Measurements from ENCODE around the gene NDUFA11. TPM values are rescaled to one million over a fixed set of nuclear protein-coding genes. Genes with fewer than 3 reads are reported as not detected.

Gene NDUFA11
- total and polyA plus RNA-seq, 8 donors: 22.2 to 524 (median 344) TPM

GRCh38 chr19:5926641-5927440, 23.3 kb upstream of the NDUFA11 start:
- H3K27ac ChIP-seq: peak overlapping the region in 4 of 5 donors; percentile 64 to 79 (median 72)
- H3K27me3 ChIP-seq: no peaks in the 10 kb centered on the region
- intact Hi-C loops (cut with DNase I; ENCODE audit: low total_unique reads): no loop called here

GRCh38 chr19:5925830-5926427, 22.3 kb upstream of the NDUFA11 start:
- TF ChIP-seq, protein P1, sequence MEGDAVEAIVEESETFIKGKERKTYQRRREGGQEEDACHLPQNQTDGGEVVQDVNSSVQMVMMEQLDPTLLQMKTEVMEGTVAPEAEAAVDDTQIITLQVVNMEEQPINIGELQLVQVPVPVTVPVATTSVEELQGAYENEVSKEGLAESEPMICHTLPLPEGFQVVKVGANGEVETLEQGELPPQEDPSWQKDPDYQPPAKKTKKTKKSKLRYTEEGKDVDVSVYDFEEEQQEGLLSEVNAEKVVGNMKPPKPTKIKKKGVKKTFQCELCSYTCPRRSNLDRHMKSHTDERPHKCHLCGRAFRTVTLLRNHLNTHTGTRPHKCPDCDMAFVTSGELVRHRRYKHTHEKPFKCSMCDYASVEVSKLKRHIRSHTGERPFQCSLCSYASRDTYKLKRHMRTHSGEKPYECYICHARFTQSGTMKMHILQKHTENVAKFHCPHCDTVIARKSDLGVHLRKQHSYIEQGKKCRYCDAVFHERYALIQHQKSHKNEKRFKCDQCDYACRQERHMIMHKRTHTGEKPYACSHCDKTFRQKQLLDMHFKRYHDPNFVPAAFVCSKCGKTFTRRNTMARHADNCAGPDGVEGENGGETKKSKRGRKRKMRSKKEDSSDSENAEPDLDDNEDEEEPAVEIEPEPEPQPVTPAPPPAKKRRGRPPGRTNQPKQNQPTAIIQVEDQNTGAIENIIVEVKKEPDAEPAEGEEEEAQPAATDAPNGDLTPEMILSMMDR (IDR thresholded peaks at IDR 0.05): no peak
- TF ChIP-seq POLR2A (IDR thresholded peaks at IDR 0.05) (no peak), EP300 (IDR thresholded peaks at IDR 0.05) (no peak), POLR2AphosphoS5 (IDR thresholded peaks at IDR 0.05) (no peak)
- WGBS, 5 donors: 81 to 92% (median 85%) methylated on average over 18 of the region's 18 CpGs
- peak overlapping the region in 4 of 5 donors; percentile 64 to 79 (median 72) for H3K27ac ChIP-seq
- no peak for DNase-seq
- H3K4me1 ChIP-seq: peaks cover 0 to 57% (median 26%) of the 10 kb centered on the region in 4 donors
- H3K36me3 ChIP-seq: peaks cover 83 to 100% (median 100%) of the 10 kb centered on the region in 4 donors
- no peak overlapping the region for H3K4me3 ChIP-seq
- no peaks in the 10 kb centered on the region for H3K27me3 ChIP-seq
- no peaks in the 10 kb centered on the region for H3K9me3 ChIP-seq
- intact Hi-C loops (cut with DNase I; ENCODE audit: low total_unique reads): no loop called here

More at GRCh38 chr19:5926641-5927440, 23.3 kb upstream of the NDUFA11 start:
- H3K4me3 ChIP-seq: no peak overlapping the region
- no peaks in the 10 kb centered on the region for H3K9me3 ChIP-seq
- peaks cover 80 to 100% (median 100%) of the 10 kb centered on the region in 4 donors for H3K36me3 ChIP-seq
- peak in 1 of 2 donors; percentile 80 for DNase-seq
- whole genome bisulfite sequencing, 5 donors: 63 to 80% (median 76%) methylated on average over 14 of the region's 14 CpGs
- peaks cover 0 to 66% (median 26%) of the 10 kb centered on the region in 4 donors for H3K4me1 ChIP-seq
- TF ChIP-seq, protein P1 (IDR thresholded peaks at IDR 0.05): no peak
- TF ChIP-seq EP300 (IDR thresholded peaks at IDR 0.05) (peak; percentile 35), POLR2AphosphoS5 (IDR thresholded peaks at IDR 0.05) (peak in 2 of 3 donors; percentile 50 to 60), POLR2A (IDR thresholded peaks at IDR 0.05) (no peak)

GRCh38 chr19:5923356-5923755, 19.8 kb upstream of the NDUFA11 start:
- H3K4me1 ChIP-seq: peaks cover 0 to 34% (median 21%) of the 10 kb centered on the region in 4 donors
- TF ChIP-seq EP300 (IDR thresholded peaks at IDR 0.05): no peak
- TF ChIP-seq POLR2A (IDR thresholded peaks at IDR 0.05): no peak
- no peak overlapping the region for H3K4me3 ChIP-seq
- H3K27ac ChIP-seq: peak overlapping the region in 1 of 5 donors; percentile 79
- no peak for DNase-seq
- no peaks in the 10 kb centered on the region for H3K27me3 ChIP-seq
- WGBS, 5 donors: 89 to 99% (median 92%) methylated on average over 10 to 16 of the region's 16 CpGs
- H3K36me3 ChIP-seq: peaks cover 89 to 100% (median 100%) of the 10 kb centered on the region in 4 donors
- intact Hi-C loops (cut with DNase I; ENCODE audit: low total_unique reads): no loop called here
- no peaks in the 10 kb centered on the region for H3K9me3 ChIP-seq

GRCh38 chr19:5922161-5922545, 18.6 kb upstream of the NDUFA11 start:
- Histone ChIP-seq H3K27ac (peak overlapping the region in 2 of 5 donors; percentile 41 to 54), H3K27me3 (no peaks in the 10 kb centered on the region), H3K36me3 (peaks cover 89 to 100% (median 100%) of the 10 kb centered on the region in 4 donors), H3K4me1 (peaks cover 0 to 22% (median 14%) of the 10 kb centered on the region in 4 donors), H3K9me3 (no peaks in the 10 kb centered on the region), H3K4me3 (no peak overlapping the region)
- intact Hi-C loops (cut with DNase I; ENCODE audit: low total_unique reads): no loop called here
- 90 to 94% (median 92%) methylated on average over 12 of the region's 12 CpGs for WGBS, 5 donors
- TF ChIP-seq EP300 (IDR thresholded peaks at IDR 0.05) (no peak), POLR2A (IDR thresholded peaks at IDR 0.05) (no peak), POLR2AphosphoS5 (IDR thresholded peaks at IDR 0.05) (no peak)
- TF ChIP-seq, protein P1 (IDR thresholded peaks at IDR 0.05): no peak
- DNase-seq: no peak
